ENCODE data around the gene CIB2. TPM values are rescaled to one million over a fixed set of nuclear protein-coding genes. Genes with fewer than 3 reads are reported as not detected.

The CIB2 gene
- polyA plus RNA-seq, 1 of the 3 experiments (the other 2 are of a cell fraction) = 39.6 TPM

- TF ChIP-seq FOSL2 (IDR thresholded peaks at IDR 0.05; ENCODE audit: borderline replicate concordance, low read depth) (no peak), NFIC (IDR thresholded peaks at IDR 0.05; ENCODE audit: borderline replicate concordance) (no peak), YY1 (IDR thresholded peaks at IDR 0.05; ENCODE audit: low read depth) (no peak), JUND (IDR thresholded peaks at IDR 0.05) (no peak), SMC3 (IDR thresholded peaks at IDR 0.05; ENCODE audit: low read depth, low read length) (no peak), GABPA (IDR thresholded peaks at IDR 0.05; ENCODE audit: low read depth) (no peak), CHD2 (IDR thresholded peaks at IDR 0.05; ENCODE audit: low read length, partially characterized antibody) (no peak), SIN3A (IDR thresholded peaks at IDR 0.05; ENCODE audit: borderline replicate concordance, low read depth, low read length) (no peak)
- H2AFZ ChIP-seq (ENCODE audit: low read depth) = no peak overlapping the region
- no peaks in the 10 kb centered on the region for H3F3A ChIP-seq (replicated peaks; ENCODE audit: insufficient read depth)
- H3K79me2 ChIP-seq (ENCODE audit: insufficient read depth) = no peaks in the 10 kb centered on the region
- ChIA-PET POLR2A (no interaction called here), CTCF (interaction anchor here (1.2 to 4.8 kb wide), 3 partner anchors 118 to 143 kb away, joined by 3 to 30 read pairs (median 15); no protein-coding TSS in a partner anchor)
- H3K4me2 ChIP-seq = no peak overlapping the region
- WGBS (ENCODE audit: low lambda C conversion rate) = 56% methylated on average over 1 of the region's 1 CpG
- no peaks in the 10 kb centered on the region for H3K36me3 ChIP-seq (replicated peaks in 1 of 2; ENCODE audit: control insufficient read depth in 1 of 2, insufficient read depth in 2 of 2, low read length in 1 of 2)
- H3K27me3 ChIP-seq (ENCODE audit: insufficient read depth) = no peaks in the 10 kb centered on the region
- no peak overlapping the region for H3K4me3 ChIP-seq (ENCODE audit: low read depth in 2 of 2, low read length in 1 of 2)
- H3K4me1 ChIP-seq (ENCODE audit: control insufficient read depth in 1 of 2, insufficient read depth in 2 of 2, low read depth in 1 of 2, low read length in 1 of 2) = no peaks in the 10 kb centered on the region; a peak in 1 of 4 replicates
- no peak overlapping the region for H3K27ac ChIP-seq (ENCODE audit: low read depth in 2 of 2, low read length in 1 of 2)
- no peak overlapping the region for H3K9ac ChIP-seq
- no peaks in the 10 kb centered on the region for H3K9me2 ChIP-seq
- no peaks in the 10 kb centered on the region for H3K9me3 ChIP-seq
- no peak for DNase-seq
- H4K20me1 ChIP-seq (ENCODE audit: insufficient read depth) = no peaks in the 10 kb centered on the region
Measured at GRCh38 chr15:78102211-78102610, 29.0 kb downstream of the CIB2 start.

- WGBS (ENCODE audit: low lambda C conversion rate) = 80% methylated on average over 4 of the region's 5 CpGs
Measured at GRCh38 chr15:78101423-78102105, 29.7 kb downstream of the CIB2 start.

More at GRCh38 chr15:78101423-78102105, 29.7 kb downstream of the CIB2 start:
- H3K9ac ChIP-seq = no peak overlapping the region
- H2AFZ ChIP-seq (ENCODE audit: low read depth) = no peak overlapping the region
- DNase-seq = no peak
- H3K79me2 ChIP-seq (ENCODE audit: insufficient read depth) = no peaks in the 10 kb centered on the region
- H3K36me3 ChIP-seq (replicated peaks in 1 of 2; ENCODE audit: control insufficient read depth in 1 of 2, insufficient read depth in 2 of 2, low read length in 1 of 2) = no peaks in the 10 kb centered on the region
- H3K27me3 ChIP-seq (ENCODE audit: insufficient read depth) = no peaks in the 10 kb centered on the region
- H3K4me3 ChIP-seq (ENCODE audit: low read depth in 2 of 2, low read length in 1 of 2) = no peak overlapping the region
- no peaks in the 10 kb centered on the region for H3K9me2 ChIP-seq
- POLR2A ChIA-PET = no interaction called here
- H3K4me1 ChIP-seq (ENCODE audit: control insufficient read depth in 1 of 2, insufficient read depth in 2 of 2, low read depth in 1 of 2, low read length in 1 of 2) = no peaks in the 10 kb centered on the region; a peak in 1 of 4 replicates
- CTCF ChIA-PET = interaction anchor here (1.2 to 4.8 kb wide), 3 partner anchors 117 to 142 kb away, joined by 3 to 30 read pairs (median 15); no protein-coding TSS in a partner anchor
- no peaks in the 10 kb centered on the region for H3F3A ChIP-seq (replicated peaks; ENCODE audit: insufficient read depth)
- TF ChIP-seq GATA2 (CRISPR knock-in tag; IDR thresholded peaks at IDR 0.05) = no peak
- no peak for TF ChIP-seq POLR2AphosphoS5 (IDR thresholded peaks at IDR 0.05; ENCODE audit: low read depth, low read length)
- TF ChIP-seq IRF3 (IDR thresholded peaks at IDR 0.05; ENCODE audit: low read depth, low read length) = no peak
- TF ChIP-seq RCOR1 (IDR thresholded peaks at IDR 0.05; ENCODE audit: low read length) = no peak
- TF ChIP-seq FOXM1 (IDR thresholded peaks at IDR 0.05; ENCODE audit: low read depth) = no peak
- TF ChIP-seq ELF1 (IDR thresholded peaks at IDR 0.05) = no peak
- no peak overlapping the region for H3K27ac ChIP-seq (ENCODE audit: low read depth in 2 of 2, low read length in 1 of 2)
- no peaks in the 10 kb centered on the region for H4K20me1 ChIP-seq (ENCODE audit: insufficient read depth)
- H3K4me2 ChIP-seq = no peak overlapping the region
- H3K9me3 ChIP-seq = no peaks in the 10 kb centered on the region
